ENCODE measurements around the gene NKIRAS1.

NKIRAS1 gene

DNA sequence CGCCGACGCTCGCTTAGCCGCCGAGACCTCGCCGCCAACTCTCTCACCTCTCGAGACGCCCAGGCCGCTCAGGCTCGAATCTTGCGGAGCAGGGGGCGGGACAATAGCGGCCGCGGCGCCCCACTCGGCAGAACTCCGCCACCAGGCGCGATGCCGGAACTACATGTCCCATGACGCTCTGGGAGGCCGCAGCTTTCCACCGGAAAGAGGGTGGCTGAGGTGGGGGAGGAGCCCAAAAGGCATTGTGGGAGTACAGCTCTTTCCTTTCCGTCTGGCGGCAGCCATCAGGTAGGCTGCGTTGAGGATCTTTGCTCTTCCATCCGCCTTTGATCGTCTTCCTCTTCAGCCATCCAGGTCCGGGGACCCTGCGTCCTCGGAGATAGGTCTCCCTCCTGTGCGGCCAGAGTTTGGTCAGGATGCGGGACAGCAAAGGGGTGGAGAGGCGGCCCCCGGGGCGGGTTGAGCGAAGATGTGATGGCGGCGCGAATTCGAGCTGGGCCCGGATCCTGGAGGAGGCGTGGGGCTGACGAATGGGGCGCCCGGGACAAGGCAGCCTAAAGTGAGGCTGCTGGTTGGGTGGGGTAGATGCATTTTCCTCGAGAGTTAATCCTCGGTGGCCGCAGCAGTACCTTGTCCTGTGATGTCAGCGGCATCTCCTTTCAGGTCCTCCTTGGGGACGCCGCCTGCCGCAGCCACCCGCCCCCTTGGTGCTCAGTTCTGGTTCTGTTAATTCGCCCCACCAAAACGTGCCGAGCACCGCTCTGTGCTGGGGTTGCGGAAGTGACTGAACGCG is at the start of gene NKIRAS1, which contains the start of gene RPL15:
Gene NKIRAS1 (minus strand): TSS at position 105 of the 793 bp plus-strand sequence. CDS start 6,086 bp downstream, outside the sequence.
Gene RPL15 (plus strand): TSS at position 247 of the 793 bp plus-strand sequence. CDS start 728 bp downstream, outside the sequence.
- H3K4me3 ChIP-seq (ENCODE audit: low read depth, low read length) = peak within 1 kb of the TSS; percentile 75
- peak; percentile 18 for TF ChIP-seq CTCF (IDR thresholded peaks at IDR 0.05; ENCODE audit: insufficient read depth, low read depth, low read length, missing control alignments)
- peak; percentile 99 for DNase-seq (ENCODE audit: low read depth)

- DNase-seq (ENCODE audit: low read depth) = no peak
- no peak overlapping the region for H3K4me3 ChIP-seq (ENCODE audit: low read depth, low read length)
- TF ChIP-seq CTCF (IDR thresholded peaks at IDR 0.05; ENCODE audit: insufficient read depth, low read depth, low read length, missing control alignments) = no peak
These were observed 49.5 kb upstream of the NKIRAS1 start for GRCh38 chr3:23966328-23966727.

- no peak for DNase-seq (ENCODE audit: low read depth)
- TF ChIP-seq CTCF (IDR thresholded peaks at IDR 0.05; ENCODE audit: insufficient read depth, low read depth, low read length, missing control alignments) = no peak
- no peak overlapping the region for H3K4me3 ChIP-seq (ENCODE audit: low read depth, low read length)
These were observed 47.9 kb upstream of the NKIRAS1 start for GRCh38 chr3:23964537-23965235.

- TF ChIP-seq CTCF (IDR thresholded peaks at IDR 0.05; ENCODE audit: insufficient read depth, low read depth, low read length, missing control alignments) = no peak
- no peak for DNase-seq (ENCODE audit: low read depth)
- H3K4me3 ChIP-seq (ENCODE audit: low read depth, low read length) = no peak overlapping the region
These were observed 45.1 kb upstream of the NKIRAS1 start for GRCh38 chr3:23961913-23962312.

DNA sequence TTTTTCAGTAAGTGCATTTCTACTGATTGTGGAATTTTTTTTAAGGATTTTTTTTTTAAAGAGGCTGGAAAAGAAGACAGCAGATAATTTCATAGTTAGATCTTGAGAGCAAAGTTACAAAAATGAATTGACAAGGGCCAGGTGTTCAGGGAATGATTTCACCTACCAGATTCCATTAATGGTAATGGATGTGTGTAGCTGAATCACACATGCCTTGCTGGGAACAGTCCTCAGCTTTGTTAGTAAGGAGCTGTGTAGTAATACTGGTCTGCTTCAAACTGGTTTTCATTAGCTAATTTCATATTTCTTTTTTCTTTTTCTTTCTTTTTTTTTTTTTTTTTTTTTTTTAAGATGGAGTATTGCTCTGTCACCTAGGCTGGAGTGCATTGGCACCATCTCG is 44.3 kb upstream of the NKIRAS1 start:
- no peak for DNase-seq (ENCODE audit: low read depth)
- TF ChIP-seq CTCF (IDR thresholded peaks at IDR 0.05; ENCODE audit: insufficient read depth, low read depth, low read length, missing control alignments) = no peak

DNA sequence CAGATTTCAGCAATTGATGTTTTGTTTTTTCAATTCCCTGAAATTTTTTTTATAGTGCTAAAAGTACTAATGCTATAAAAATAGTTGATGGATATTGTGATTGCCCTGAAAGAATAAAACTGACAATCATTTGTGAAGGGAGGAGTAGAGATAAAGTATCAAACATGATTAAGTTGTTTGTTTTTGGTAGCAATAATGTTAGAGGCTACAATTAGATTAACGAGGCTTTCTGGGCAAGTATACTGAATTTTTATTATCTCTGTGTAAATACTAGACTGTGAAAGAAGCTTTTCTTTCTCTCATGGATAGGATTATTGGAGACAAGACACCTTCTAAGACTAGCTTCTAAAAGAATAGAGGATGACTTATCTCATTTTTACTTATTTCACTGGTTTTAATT is 43.9 kb upstream of the NKIRAS1 start:
- no peak for TF ChIP-seq CTCF (IDR thresholded peaks at IDR 0.05; ENCODE audit: insufficient read depth, low read depth, low read length, missing control alignments)
- no peak for DNase-seq (ENCODE audit: low read depth)
- H3K4me3 ChIP-seq (ENCODE audit: low read depth, low read length) = no peak overlapping the region

More for the DNA sequence above, 44.3 kb upstream of the NKIRAS1 start:
- H3K4me3 ChIP-seq (ENCODE audit: low read depth, low read length) = no peak overlapping the region
